GM03348 (cell line): Measurements from ENCODE around the gene DENND10.
"Not testable (repeated sequence)": the region's sequence is repeated elsewhere in the genome, so short reads cannot be mapped to it uniquely, and the experiment has no call there.

Experiments used
- DNase-seq: peaks from one replicate; pipeline ENCODE4 v3.0.0; 2012; ENCODE audit warnings: low spot score

DENND10 gene

GRCh38 chr10:119103903-119104653 lies at the start of gene DENND10:
Gene DENND10, plus strand, starts transcription at chr10:119104113. Its CDS starts 30 bp downstream, at chr10:119104143.
- DNase-seq: peak; percentile 99

- DNase-seq: no peak
Measured at GRCh38 chr10:119055472-119055871, 48.4 kb upstream of the DENND10 start.

GRCh38 chr10:119058010-119058409 lies 45.9 kb upstream of the DENND10 start:
- no peak for DNase-seq

GRCh38 chr10:119059557-119059956 lies 44.4 kb upstream of the DENND10 start:
- no peak for DNase-seq

GRCh38 chr10:119060107-119060506 lies 43.8 kb upstream of the DENND10 start:
- DNase-seq: no peak

GRCh38 chr10:119061352-119061751 lies 42.6 kb upstream of the DENND10 start:
- no peak for DNase-seq

- no peak for DNase-seq
Measured at GRCh38 chr10:119061926-119062325, 42.0 kb upstream of the DENND10 start.

GRCh38 chr10:119070395-119071165 lies 33.3 kb upstream of the DENND10 start:
- no peak for DNase-seq

- no peak for DNase-seq
Measured at GRCh38 chr10:119073584-119073983, 30.3 kb upstream of the DENND10 start.

- no peak for DNase-seq
Measured at GRCh38 chr10:119078422-119079179, 25.3 kb upstream of the DENND10 start.

- DNase-seq: peak; percentile 96
Measured at GRCh38 chr10:119079599-119080520, 24.1 kb upstream of the DENND10 start.

GRCh38 chr10:119080521-119081259 lies 23.2 kb upstream of the DENND10 start, which contains the start of gene EIF3A:
Gene EIF3A, minus strand, starts transcription at chr10:119080817. Its CDS starts 141 bp downstream, at chr10:119080676.
- peak; percentile 98 for DNase-seq

- no peak for DNase-seq
Measured at GRCh38 chr10:119084896-119085295, 19.0 kb upstream of the DENND10 start.

GRCh38 chr10:119087271-119087882 lies 16.5 kb upstream of the DENND10 start:
- no peak for DNase-seq

GRCh38 chr10:119090026-119090795 lies 13.7 kb upstream of the DENND10 start:
- no peak for DNase-seq

- DNase-seq: peak; percentile 72
Measured at GRCh38 chr10:119090968-119091367, 12.9 kb upstream of the DENND10 start.

GRCh38 chr10:119095640-119096039 lies 8.3 kb upstream of the DENND10 start:
- no peak for DNase-seq

GRCh38 chr10:119096641-119097415 lies 7.1 kb upstream of the DENND10 start:
- not testable (repeated sequence) for DNase-seq

- DNase-seq: no peak
Measured at GRCh38 chr10:119098576-119098975, 5.3 kb upstream of the DENND10 start.
